Fibroblast of skin of left quadriceps (primary cell): ENCODE measurements around the gene ATG4B.

Experiments
- DNase-seq, 2 experiments: peaks; one replicate each; pipeline ENCODE4 v3.0.0-alpha.2; 2013; ENCODE audit warnings: low read depth in 2 of 2

Gene ATG4B

GRCh38 chr2:241690202-241690717, 52.8 kb downstream of the ATG4B start:
- no peak for DNase-seq

- peak; percentile 49 to 52 for DNase-seq
These were observed 55.0 kb downstream of the ATG4B start for GRCh38 chr2:241692448-241692847.

GRCh38 chr2:241695651-241696050, 58.2 kb downstream of the ATG4B start:
- peak; percentile 63 to 67 for DNase-seq

GRCh38 chr2:241701149-241701398, 63.6 kb downstream of the ATG4B start:
- peak; percentile 42 to 54 for DNase-seq

GRCh38 chr2:241701399-241702154, 64.1 kb downstream of the ATG4B start, which contains the start of gene ING5:
TSS of gene ING5 (plus strand) at chr2:241702039. CDS start at chr2:241702066, 27 bp downstream.
- DNase-seq = peak; percentile 84 to 86

GRCh38 chr2:241702155-241703031, 64.9 kb downstream of the ATG4B start:
- DNase-seq = peak; percentile 57 to 60

GRCh38 chr2:241703032-241703604, 65.6 kb downstream of the ATG4B start:
- no peak for DNase-seq

GRCh38 chr2:241706537-241706936, 69.0 kb downstream of the ATG4B start:
- no peak for DNase-seq

GRCh38 chr2:241708879-241709278, 71.4 kb downstream of the ATG4B start:
- DNase-seq = no peak

GRCh38 chr2:241719093-241719492, 81.6 kb downstream of the ATG4B start:
- no peak for DNase-seq

- DNase-seq = no peak
These were observed 82.6 kb downstream of the ATG4B start for GRCh38 chr2:241720099-241720498.

- DNase-seq = no peak
These were observed 83.1 kb downstream of the ATG4B start for GRCh38 chr2:241720560-241720959.

- DNase-seq = no peak
These were observed 84.4 kb downstream of the ATG4B start for GRCh38 chr2:241721852-241722251.

GRCh38 chr2:241722896-241723454, 85.5 kb downstream of the ATG4B start:
- DNase-seq = no peak
